Pericardium fibroblast (primary cell): ENCODE data around the gene TMEM52B. TPM values are rescaled to one million over a fixed set of nuclear protein-coding genes. Genes with fewer than 3 reads are reported as not detected.

ENCODE experiments used
- total RNA-seq: library from RNA; depleted of rRNA; stranded (reverse); fragments of >200 nt; gene quantifications from 2 replicates; pipeline ENCODE4 v1.2.3, GENCODE V29; 2015

TMEM52B gene
- total RNA-seq, result 0.17 and 0.82 TPM in 2 replicates

GRCh38 chr12:10178821-10179220, at the start of gene TMEM52B:
Gene TMEM52B (plus strand): TSS chr12:10179032. CDS start chr12:10179575, 543 bp downstream.

GRCh38 chr12:10130042-10130441, 48.8 kb upstream of the TMEM52B start, which contains the start of gene CLEC7A:
Gene CLEC7A (minus strand): TSS chr12:10130199. CDS start chr12:10130082, 117 bp downstream.

GRCh38 chr12:10171973-10172728, 6.7 kb upstream of the TMEM52B start, which contains the start of gene OLR1:
Gene OLR1 (minus strand): TSS chr12:10172132. CDS start chr12:10172077, 55 bp downstream.

GRCh38 chr12:10212739-10213131, 33.9 kb downstream of the TMEM52B start, which contains the start of gene GABARAPL1:
Gene GABARAPL1 (plus strand): TSS chr12:10212877. CDS start chr12:10213130, 253 bp downstream.

Other genes with a start within 250 kb of the TMEM52B start
- gene CLEC2A, start 246.7 kb upstream of the TMEM52B start, total RNA-seq, result not detected in 2 replicates
- not detected in 2 replicates for gene CLEC12A, start 207.6 kb upstream of the TMEM52B start, total RNA-seq
- not detected in 2 replicates for gene CLEC1B, start 179.9 kb upstream of the TMEM52B start, total RNA-seq
- gene CLEC12B, start 168.4 kb upstream of the TMEM52B start, total RNA-seq, result not detected in 2 replicates
- gene CLEC9A, start 148.3 kb upstream of the TMEM52B start, total RNA-seq, result not detected in 2 replicates
- gene CLEC1A, start 80.0 kb upstream of the TMEM52B start, total RNA-seq, result 0.09 and 0.23 TPM in 2 replicates
- not detected in 2 replicates for gene CLEC7A, start 48.8 kb upstream of the TMEM52B start, total RNA-seq
- gene OLR1, start 6.9 kb upstream of the TMEM52B start, total RNA-seq, result 3.2 and 5.1 TPM in 2 replicates
- 45.0 and 48.0 TPM in 2 replicates for gene GABARAPL1, start 33.8 kb downstream of the TMEM52B start, total RNA-seq
- not detected in 2 replicates for gene KLRD1, start 128.8 kb downstream of the TMEM52B start, total RNA-seq
- gene KLRK1, start 211.0 kb downstream of the TMEM52B start, total RNA-seq, result not detected in 2 replicates
- gene KLRC4, start 230.7 kb downstream of the TMEM52B start, total RNA-seq, result not detected in 2 replicates
- not detected in 2 replicates for gene KLRC3, start 241.6 kb downstream of the TMEM52B start, total RNA-seq